ENCODE measurements around the gene CTNNA3. TPM values are rescaled to one million over a fixed set of nuclear protein-coding genes. Genes with fewer than 3 reads are reported as not detected.

The CTNNA3 gene
- total RNA-seq, 4 donors from 2014 or later, result 0.68 to 75.2 (median 1.4) TPM

DNA sequence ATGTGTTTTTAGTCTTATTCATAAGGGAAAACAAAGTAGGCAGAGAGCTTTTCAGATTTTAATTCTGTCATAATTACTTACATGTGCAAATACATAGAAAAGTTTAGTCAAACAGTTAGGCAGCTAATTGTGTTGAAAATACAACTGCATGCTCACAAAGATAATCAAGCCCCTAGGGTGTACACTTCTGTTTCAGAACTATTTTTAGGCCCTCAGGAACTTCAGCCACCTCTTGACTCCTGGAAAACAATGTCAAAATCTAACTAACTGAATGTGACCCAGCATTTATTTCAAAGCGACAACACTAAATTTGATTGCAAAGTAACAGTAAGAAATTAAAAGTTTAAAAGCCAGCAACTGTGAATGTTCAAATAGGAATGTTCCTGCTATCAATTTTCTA, 1369.1 kb downstream of the CTNNA3 start:
- in situ Hi-C loops (cut with MboI; ENCODE audit: low pct_ligation_motif_present in 1 of 4, low pct_unique_long_range_greater_than_20kb in 1 of 4, low sequenced_read_pairs in 3 of 4), result no loop called here

DNA sequence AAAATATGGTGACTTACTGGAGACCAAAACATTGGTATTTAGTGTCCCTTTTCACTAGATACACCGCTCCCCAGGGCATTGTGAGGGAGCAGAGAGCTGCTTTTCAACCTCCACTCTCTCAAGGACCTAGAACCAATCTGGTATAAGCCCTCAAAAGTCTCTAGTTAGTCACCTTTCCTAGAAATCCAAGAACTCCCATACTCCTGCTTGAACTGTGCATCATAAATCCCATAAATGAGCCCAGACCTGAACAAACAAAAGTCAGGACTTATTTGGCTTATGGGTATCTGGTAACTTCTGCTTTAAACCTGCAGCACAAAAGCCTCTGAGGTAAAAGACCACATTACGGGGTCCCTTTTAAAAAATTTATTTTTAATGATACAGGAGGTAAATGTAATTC, 1373.2 kb downstream of the CTNNA3 start:
- Histone ChIP-seq H3K9me3 (no peaks in the 10 kb centered on the region), H3K27me3 (no peaks in the 10 kb centered on the region), H3K27ac (no peak overlapping the region), H3K4me1 (peaks cover 0 to 13% (median 5%) of the 10 kb centered on the region in 4 donors), H3K4me3 (no peak overlapping the region), H3K36me3 (no peaks in the 10 kb centered on the region)
- intact Hi-C loops (cut with DNase I; ENCODE audit: low total_unique reads) (no loop called here), in situ Hi-C loops (cut with MboI; ENCODE audit: low pct_ligation_motif_present in 1 of 4, low pct_unique_long_range_greater_than_20kb in 1 of 4, low sequenced_read_pairs in 3 of 4) (no loop called here)
- 81 to 100% methylated on average over 1 to 2 of the region's 2 CpGs for WGBS, 2 donors (ENCODE audit: low coverage in 1 of 2)
- TF ChIP-seq POLR2A (IDR thresholded peaks at IDR 0.05), result no peak
- TF ChIP-seq, protein P1, sequence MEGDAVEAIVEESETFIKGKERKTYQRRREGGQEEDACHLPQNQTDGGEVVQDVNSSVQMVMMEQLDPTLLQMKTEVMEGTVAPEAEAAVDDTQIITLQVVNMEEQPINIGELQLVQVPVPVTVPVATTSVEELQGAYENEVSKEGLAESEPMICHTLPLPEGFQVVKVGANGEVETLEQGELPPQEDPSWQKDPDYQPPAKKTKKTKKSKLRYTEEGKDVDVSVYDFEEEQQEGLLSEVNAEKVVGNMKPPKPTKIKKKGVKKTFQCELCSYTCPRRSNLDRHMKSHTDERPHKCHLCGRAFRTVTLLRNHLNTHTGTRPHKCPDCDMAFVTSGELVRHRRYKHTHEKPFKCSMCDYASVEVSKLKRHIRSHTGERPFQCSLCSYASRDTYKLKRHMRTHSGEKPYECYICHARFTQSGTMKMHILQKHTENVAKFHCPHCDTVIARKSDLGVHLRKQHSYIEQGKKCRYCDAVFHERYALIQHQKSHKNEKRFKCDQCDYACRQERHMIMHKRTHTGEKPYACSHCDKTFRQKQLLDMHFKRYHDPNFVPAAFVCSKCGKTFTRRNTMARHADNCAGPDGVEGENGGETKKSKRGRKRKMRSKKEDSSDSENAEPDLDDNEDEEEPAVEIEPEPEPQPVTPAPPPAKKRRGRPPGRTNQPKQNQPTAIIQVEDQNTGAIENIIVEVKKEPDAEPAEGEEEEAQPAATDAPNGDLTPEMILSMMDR (IDR thresholded peaks at IDR 0.05), result no peak
- no peak for TF ChIP-seq EP300 (IDR thresholded peaks at IDR 0.05; ENCODE audit: low read depth)
- no peak for TF ChIP-seq POLR2AphosphoS5 (IDR thresholded peaks at IDR 0.05)
- DNase-seq, result no peak

More for the DNA sequence above, 1369.1 kb downstream of the CTNNA3 start:
- no peak for DNase-seq
- 82 to 93% methylated on average over 1 of the region's 1 CpG for WGBS, 2 donors (ENCODE audit: low coverage in 1 of 2)
- TF ChIP-seq EP300 (IDR thresholded peaks at IDR 0.05; ENCODE audit: low read depth), result no peak
- TF ChIP-seq POLR2A (IDR thresholded peaks at IDR 0.05), result no peak
- TF ChIP-seq POLR2AphosphoS5 (IDR thresholded peaks at IDR 0.05), result no peak
- TF ChIP-seq, protein P1 (IDR thresholded peaks at IDR 0.05), result no peak
- Histone ChIP-seq H3K4me3 (no peak overlapping the region), H3K36me3 (no peaks in the 10 kb centered on the region), H3K4me1 (peaks cover 0 to 10% (median 5%) of the 10 kb centered on the region in 4 donors), H3K27ac (no peak overlapping the region), H3K9me3 (no peaks in the 10 kb centered on the region), H3K27me3 (no peaks in the 10 kb centered on the region)
- intact Hi-C loops (cut with DNase I; ENCODE audit: low total_unique reads), result no loop called here

DNA sequence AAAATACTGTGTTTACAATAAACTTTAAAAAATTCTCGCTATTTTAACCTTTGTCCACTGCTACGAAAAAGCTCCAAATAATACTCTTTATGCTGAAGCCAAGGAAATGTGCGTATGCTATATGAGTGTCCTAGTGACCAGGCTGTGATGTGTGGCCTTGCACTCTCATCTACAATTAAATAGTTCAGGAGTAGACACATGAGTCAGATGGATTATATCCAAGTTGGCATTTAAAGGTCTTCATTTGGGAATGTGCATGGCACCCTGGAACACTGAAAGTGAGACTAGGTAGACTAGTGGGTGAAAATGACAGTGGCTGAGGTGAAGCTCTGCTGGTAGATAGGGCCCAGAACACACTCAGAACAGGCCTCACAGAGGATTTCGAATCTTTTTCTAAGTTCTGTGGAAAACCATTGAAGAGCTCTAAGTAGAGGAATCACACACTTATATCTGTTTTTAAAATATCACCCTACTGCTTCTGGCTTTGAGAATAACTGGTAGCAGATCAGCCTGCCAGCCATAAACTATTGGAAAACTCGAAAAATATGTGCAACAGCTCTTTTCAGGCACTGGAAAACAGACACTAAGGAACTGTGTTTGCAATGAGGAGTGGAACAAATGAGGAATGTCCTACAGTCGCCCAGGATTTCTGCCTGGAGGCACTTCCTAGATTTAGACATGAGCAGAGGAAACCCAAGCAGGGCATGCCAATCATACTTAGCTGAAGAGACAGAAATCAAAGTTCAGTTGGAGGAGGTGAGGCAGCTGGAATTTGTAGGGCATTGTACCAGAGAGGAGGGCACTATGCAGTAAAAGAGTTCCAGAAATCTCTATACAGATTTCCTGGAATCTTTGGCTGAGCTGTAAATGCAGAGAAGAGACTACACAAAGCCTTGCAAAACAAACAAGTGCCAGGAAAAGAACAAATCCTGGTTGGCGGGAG, 1374.0 kb downstream of the CTNNA3 start:
- in situ Hi-C loops (cut with MboI; ENCODE audit: low pct_ligation_motif_present in 1 of 4, low pct_unique_long_range_greater_than_20kb in 1 of 4, low sequenced_read_pairs in 3 of 4), result no loop called here

DNA sequence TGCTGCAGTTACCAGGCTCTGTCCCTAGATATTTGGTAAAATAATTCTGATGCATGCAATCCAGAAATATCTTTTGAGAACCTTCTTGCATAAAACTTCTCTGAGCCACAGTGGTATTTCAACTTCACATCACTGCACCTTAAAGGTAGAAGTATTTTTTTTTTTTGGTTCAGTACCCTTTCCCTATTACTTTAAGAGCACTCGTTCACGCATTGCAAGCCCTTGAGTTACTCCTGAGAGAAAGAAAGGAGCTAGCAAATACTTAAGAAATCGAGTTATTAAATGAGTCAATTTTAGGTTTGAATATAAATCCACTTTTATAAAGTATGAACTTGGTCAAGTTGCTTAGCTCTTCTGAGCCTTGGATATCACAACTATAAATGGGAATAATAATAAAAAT, 1377.2 kb downstream of the CTNNA3 start:
- Histone ChIP-seq H3K36me3 (no peaks in the 10 kb centered on the region), H3K4me1 (peaks cover 0 to 13% (median 5%) of the 10 kb centered on the region in 4 donors), H3K9me3 (no peaks in the 10 kb centered on the region), H3K27ac (no peak overlapping the region), H3K4me3 (no peak overlapping the region), H3K27me3 (no peaks in the 10 kb centered on the region)
- TF ChIP-seq POLR2AphosphoS5 (IDR thresholded peaks at IDR 0.05), result no peak
- TF ChIP-seq, protein P1 (IDR thresholded peaks at IDR 0.05), result no peak
- no peak for TF ChIP-seq EP300 (IDR thresholded peaks at IDR 0.05; ENCODE audit: low read depth)
- no peak for TF ChIP-seq POLR2A (IDR thresholded peaks at IDR 0.05)
- 65 to 87% methylated on average over 3 of the region's 3 CpGs for WGBS, 2 donors (ENCODE audit: low coverage in 1 of 2)
- intact Hi-C loops (cut with DNase I; ENCODE audit: low total_unique reads) (no loop called here), in situ Hi-C loops (cut with MboI; ENCODE audit: low pct_ligation_motif_present in 1 of 4, low pct_unique_long_range_greater_than_20kb in 1 of 4, low sequenced_read_pairs in 3 of 4) (no loop called here)
- no peak for DNase-seq

More for the DNA sequence above, 1374.0 kb downstream of the CTNNA3 start:
- no peak for DNase-seq
- intact Hi-C loops (cut with DNase I; ENCODE audit: low total_unique reads), result no loop called here
- Histone ChIP-seq H3K27me3 (no peaks in the 10 kb centered on the region), H3K27ac (no peak overlapping the region), H3K9me3 (no peaks in the 10 kb centered on the region), H3K36me3 (no peaks in the 10 kb centered on the region), H3K4me3 (no peak overlapping the region), H3K4me1 (peaks cover 0 to 13% (median 5%) of the 10 kb centered on the region in 4 donors)
- 51 to 56% methylated on average over 4 to 7 of the region's 7 CpGs for WGBS, 2 donors (ENCODE audit: low coverage in 1 of 2)
- TF ChIP-seq EP300 (IDR thresholded peaks at IDR 0.05; ENCODE audit: low read depth), result no peak
- TF ChIP-seq POLR2A (IDR thresholded peaks at IDR 0.05), result no peak
- TF ChIP-seq, protein P1 (IDR thresholded peaks at IDR 0.05), result no peak
- TF ChIP-seq POLR2AphosphoS5 (IDR thresholded peaks at IDR 0.05), result no peak
